GM10266 (cell line): Measurements from ENCODE around the gene AFF3.

Source experiments
- DNase-seq: peaks from one replicate; pipeline ENCODE4 v3.0.0; 2012; ENCODE audit errors: extremely low spot score
- CTCF ChIP-seq: IDR thresholded peaks from 2 replicates; pipeline ENCODE4 v1.5.1; 2012; ENCODE audit warnings: mild to moderate bottlenecking, low read depth; ENCODE audit not compliant: control insufficient read depth, insufficient read depth; ENCODE audit errors: missing control alignments

The AFF3 gene

GRCh38 chr2:99648906-99649789 lies 493.2 kb downstream of the AFF3 start:
- no peak for DNase-seq
- TF ChIP-seq CTCF: no peak

DNA sequence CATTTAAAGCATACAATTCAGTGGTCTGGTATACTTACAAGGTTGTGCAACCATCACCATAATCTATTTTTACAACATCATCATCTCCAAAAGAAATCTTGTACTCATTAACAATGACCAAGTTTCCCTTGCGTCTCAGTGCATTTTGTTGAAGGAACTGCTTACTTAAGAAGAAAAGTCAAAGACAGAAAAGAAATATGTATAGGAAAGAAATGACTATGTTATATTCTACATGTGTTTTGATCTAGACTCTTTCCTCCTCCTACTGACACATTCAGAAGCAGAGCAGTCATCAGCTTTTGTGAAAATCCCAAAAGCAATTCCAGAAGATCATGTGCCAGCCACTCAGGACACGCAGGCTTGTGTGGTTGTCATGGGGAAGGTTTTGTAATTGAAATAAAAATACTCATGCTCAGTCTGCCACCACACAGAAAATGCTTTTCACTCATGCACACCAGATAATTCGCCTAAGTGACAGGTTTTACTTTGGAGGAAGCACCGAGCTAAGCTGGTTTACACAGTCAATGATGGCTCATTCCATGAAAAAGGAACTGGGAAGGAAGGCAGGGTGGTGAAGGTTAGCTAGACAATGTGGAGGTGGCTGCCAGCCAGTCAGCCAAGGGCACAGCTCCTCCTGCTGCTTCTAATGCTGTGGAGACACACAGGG lies 494.1 kb downstream of the AFF3 start:
- DNase-seq: no peak
- TF ChIP-seq CTCF: no peak

- DNase-seq: no peak
Observed at GRCh38 chr2:99645960-99646359, 496.4 kb downstream of the AFF3 start.

DNA sequence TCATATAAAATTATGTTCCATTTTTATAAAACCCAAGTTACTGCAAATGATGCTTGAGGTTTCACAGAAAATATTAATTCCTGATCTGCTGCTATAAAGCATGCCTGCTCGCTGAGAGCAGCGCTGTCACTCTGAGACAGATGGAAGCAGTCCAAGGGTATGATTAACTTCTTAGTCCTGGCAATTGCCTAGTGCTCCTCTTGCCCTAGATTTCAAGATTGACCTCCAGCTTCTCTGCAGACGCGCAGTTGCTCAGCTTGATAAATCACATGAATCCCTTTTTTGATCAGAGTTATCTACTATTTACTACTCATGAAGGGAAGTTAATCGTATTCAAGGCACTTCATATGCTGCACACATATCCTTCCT lies 498.0 kb downstream of the AFF3 start:
- no peak for TF ChIP-seq CTCF
- DNase-seq: no peak

More at GRCh38 chr2:99645960-99646359, 496.4 kb downstream of the AFF3 start:
- no peak for TF ChIP-seq CTCF

DNA sequence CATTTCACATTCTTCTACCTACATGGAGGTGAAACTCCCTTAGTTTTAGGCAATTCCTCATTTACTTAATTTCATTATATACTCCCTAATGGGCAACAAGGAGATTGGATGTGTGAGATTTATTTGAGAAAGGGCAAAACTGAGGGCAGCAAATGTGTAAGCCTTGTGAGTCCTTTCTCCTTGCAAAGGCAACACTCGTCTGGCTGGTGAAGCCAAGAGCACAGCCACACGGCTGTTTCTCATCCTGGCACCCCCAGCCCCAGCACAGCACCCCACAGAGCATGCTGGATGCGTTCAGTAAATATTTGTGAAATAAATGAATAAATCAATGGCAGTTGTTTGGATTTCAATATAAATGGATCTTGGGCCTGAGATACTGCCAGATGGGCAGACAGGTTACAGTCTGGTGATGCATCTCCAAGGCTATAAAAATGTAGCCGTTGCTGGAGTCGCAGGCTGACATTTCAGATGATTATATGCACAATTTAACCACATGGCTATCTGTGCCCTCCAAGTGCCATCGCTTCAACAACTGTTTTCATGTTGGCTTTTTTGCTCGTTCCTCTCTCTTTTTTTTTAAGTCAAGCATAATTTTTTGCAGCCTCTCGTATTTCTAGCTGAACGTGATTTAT lies 498.5 kb downstream of the AFF3 start:
- no peak for DNase-seq
- TF ChIP-seq CTCF: no peak

GRCh38 chr2:99641999-99642398 lies 500.4 kb downstream of the AFF3 start:
- TF ChIP-seq CTCF: no peak

More at GRCh38 chr2:99641999-99642398, 500.4 kb downstream of the AFF3 start:
- DNase-seq: no peak
